GM18868 (cell line): Measurements from ENCODE around the gene SEMA4G.
A peak's percentile ranks its signal among the peaks of the same experiment; 100 is the strongest.

ENCODE experiments used
- ATAC-seq: cut with Tn5 transposase; IDR thresholded peaks from one replicate; pipeline ENCODE4 v1.9.1; 2021; ENCODE audit warnings: mild to moderate bottlenecking, moderate library complexity; ENCODE audit not compliant: unreplicated experiment

SEMA4G gene

DNA sequence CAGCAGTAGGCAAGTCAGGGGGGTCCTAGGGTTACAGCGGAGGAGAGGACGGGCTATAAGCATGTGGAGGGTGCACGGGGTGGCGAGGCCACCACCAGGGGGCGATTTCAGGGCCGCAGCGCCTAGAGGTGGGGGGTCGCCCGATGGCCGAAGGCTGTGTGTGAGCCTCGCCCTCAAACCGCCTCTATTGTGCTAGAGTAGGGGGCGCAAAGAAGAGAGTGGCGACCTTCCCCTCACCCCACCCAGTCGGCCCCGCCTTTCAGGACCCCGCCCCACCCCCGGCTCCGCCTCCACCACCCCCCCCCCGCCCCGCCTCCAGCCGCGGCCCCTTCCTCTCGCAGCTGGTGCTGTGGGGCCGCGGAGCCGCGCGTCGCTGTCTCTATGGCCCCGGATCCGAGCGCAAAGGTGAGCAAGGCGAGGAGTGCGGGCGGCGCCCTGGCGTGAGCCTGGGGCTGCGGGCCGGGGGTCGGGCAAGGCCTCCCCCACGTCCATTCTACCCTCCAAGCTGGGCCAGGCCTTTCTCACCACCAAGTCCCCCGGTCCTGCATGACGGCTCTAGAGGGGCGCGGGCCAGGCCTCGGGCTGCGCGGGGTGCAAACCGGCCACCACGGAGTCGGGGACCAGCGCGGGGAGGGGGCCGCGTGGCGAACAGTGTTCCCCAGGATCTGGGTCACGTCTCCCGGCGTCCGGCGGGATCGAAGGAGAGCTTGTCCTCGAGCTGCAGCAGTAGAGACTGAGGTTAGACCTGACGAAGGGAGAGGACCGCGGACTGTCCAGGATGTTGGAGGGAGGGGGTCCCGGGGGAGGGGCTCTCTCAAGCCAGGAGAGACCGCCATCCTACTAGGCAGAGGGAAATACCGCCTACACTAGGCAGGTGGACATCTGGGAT is at the start of gene SEMA4G:
Gene SEMA4G, plus strand, starts transcription at position 318 of the 889 bp plus-strand sequence. CDS start 3,409 bp downstream, outside the sequence.
- peak; percentile 66 for ATAC-seq

DNA sequence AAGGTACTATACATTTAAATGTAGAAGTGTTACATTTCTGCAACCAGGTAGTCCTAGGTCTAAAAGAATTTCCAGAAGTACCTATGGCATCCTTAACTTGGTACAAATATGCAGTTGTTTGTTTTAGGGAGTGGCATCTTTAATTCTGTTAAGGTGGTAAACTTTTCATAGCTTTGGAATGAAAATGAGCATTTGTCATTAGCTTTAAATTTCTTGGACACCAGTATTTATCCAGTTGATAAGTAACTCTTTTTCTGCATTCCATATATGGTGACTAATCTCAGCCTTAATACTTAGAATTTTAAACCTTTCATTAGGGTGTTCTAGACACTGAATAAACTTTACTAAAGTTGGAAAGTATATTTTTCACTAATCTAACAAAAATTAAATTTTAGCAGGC is 45.7 kb upstream of the SEMA4G start:
- no peak for ATAC-seq

DNA sequence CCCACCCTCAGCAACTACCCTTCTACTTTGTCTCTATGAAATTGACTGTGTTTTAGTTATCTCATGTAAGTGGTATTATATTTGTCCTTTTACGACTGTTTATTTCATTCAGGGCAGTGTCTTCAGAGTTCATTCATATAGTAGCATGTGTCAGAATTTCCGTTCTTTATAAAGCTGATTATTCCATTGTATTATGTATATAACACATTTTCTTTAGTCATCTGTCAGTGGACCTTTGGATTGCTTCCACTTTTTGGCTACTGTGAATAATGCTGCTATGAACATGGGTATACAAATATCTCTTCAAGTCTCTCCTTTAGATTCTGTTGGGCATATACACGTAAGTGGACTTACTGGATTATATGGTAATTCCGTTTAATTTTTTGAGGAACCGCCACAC is 42.0 kb upstream of the SEMA4G start:
- ATAC-seq, result no peak

DNA sequence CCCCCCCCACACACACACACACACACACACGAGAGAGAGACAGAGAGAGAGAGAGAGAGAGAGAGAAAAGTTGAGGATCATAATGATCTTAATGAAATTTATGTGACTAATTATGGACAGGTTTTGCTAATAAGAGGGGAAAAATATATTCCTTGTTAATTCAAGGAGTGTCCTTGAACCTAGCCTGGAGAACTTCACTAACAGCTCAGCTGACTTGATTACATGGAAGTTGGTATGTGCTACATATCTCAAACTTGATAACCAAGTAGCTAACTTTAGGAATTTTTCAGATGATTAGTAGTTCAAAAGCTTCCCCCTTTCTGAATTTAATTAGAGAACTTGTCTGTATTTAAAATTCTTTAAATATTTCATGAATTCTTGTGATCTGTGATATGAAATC is 41.3 kb upstream of the SEMA4G start:
- ATAC-seq, result no peak

DNA sequence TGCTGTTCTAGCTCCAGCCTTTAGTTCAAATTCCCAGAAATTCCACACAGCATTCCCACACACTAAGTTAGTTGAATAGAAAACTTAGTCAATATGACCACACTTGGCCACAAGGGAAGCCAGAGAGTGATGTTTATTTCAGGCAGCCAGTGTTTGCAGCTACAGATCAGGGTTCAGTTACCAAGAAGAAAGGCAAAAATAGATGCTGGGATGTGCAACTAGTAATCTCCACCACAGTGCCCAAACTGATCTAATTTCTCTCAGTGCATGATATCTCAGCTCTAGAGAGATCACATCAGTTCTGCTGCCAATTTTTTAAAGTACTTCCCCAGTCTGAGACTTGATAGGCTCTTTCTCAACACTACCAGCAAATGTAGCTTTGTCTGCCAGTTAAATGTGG is 38.9 kb upstream of the SEMA4G start:
- ATAC-seq, result no peak

DNA sequence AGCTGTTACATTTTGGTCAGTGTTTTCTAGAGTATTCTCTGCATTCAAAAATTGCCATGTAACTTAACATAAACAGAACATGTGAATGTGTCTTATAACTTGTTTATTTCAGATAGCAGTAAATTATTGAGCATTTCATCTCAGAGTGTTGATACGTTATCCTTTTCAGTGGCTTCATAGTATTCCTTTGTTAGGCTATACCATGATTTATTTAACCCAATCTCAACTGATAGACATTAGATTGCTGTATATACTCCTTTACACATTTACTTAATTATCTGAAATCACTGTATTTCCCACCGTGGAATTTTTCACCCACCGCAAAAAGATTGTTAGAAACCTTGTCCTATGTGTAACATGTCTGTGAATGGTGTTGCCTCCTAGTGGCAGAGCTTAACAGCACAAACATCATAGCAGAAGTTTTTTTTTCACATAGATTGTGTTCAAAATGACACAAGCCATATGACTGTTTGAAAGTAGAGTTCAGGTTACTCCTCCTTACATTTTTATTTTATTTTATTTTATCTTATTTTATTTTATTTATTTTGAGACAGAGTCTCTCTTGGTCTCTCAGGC is 35.1 kb upstream of the SEMA4G start:
- ATAC-seq, result no peak

DNA sequence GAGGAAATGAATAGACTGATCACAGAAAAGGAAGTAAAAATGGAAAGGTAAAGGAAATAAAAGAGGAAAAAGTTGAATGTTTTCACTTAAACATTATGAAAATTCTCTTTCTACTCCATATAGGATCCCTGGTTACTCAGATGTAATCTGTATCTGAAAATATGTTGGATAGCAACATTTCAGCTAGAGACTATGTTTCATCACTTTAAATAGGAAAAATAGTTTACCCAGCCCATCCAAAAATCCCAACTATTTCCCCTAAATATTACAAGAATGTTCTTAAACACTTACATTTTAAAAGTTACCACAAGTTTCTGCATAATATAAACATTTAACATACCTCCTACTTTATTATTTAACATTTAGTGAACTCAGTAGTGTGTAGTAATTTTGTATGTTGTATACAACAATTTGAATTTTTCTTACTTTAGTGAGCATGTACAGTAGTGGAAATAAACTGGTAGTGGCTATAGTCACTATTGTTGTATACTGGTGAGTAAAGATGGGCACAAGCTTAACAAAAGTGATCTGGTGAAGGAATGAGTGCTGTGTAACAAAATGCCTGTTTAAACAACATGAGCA is 29.4 kb upstream of the SEMA4G start:
- no peak for ATAC-seq

- ATAC-seq, result no peak
Measured at GRCh38 chr10:100942229-100942628, 27.1 kb upstream of the SEMA4G start.

- ATAC-seq, result no peak
Measured at GRCh38 chr10:100943508-100943907, 25.8 kb upstream of the SEMA4G start.

- no peak for ATAC-seq
Measured at GRCh38 chr10:100945754-100946153, 23.6 kb upstream of the SEMA4G start.

- no peak for ATAC-seq
Measured at GRCh38 chr10:100948916-100949315, 20.4 kb upstream of the SEMA4G start.

DNA sequence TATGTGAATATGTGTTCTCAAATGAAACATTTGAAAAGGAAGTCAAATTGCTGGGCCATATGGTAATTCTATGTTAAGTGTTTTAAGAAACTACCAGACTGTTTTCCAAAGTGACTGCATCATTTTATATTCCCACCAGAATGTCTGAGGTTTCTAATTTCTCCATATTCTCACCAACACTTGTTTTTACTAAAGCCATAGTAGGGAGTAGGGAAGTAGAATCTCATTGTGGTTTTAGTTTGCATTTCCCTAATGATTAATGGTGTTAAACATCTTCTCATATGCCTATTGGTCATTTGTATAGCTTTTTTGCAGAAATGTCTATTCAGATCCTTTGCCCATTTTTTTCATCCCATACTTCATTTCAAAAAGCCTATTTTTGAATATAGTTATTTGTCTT is 9.1 kb upstream of the SEMA4G start:
- no peak for ATAC-seq

- ATAC-seq, result no peak
Measured at GRCh38 chr10:100962351-100963080, 6.8 kb upstream of the SEMA4G start.

GRCh38 chr10:100963826-100964225 is 5.5 kb upstream of the SEMA4G start:
- no peak for ATAC-seq

- no peak for ATAC-seq
Measured at GRCh38 chr10:100965820-100966219, 3.5 kb upstream of the SEMA4G start.

GRCh38 chr10:100966887-100967286 is 2.4 kb upstream of the SEMA4G start:
- no peak for ATAC-seq

DNA sequence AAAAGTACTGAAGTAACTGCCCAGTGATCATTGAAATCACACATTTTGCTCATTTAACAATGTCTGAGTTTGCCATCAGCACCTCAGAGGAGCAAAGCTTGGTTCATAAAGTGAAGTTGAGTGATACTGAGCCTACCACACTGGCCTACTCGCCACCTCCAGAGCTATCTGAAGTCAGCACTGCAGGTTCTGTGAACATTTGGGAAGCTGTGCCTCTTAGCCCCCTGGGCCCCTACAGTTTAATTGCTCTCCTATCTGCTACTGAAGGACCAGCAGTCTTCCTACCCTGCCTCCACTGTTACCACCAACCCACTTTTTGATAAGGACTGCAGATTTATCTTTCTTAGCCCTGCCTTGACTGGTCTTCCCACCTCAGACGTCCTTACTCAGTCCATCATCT is 2.0 kb upstream of the SEMA4G start:
- ATAC-seq, result no peak

- no peak for ATAC-seq
Measured at GRCh38 chr10:100968062-100968736, 1.1 kb upstream of the SEMA4G start.

DNA sequence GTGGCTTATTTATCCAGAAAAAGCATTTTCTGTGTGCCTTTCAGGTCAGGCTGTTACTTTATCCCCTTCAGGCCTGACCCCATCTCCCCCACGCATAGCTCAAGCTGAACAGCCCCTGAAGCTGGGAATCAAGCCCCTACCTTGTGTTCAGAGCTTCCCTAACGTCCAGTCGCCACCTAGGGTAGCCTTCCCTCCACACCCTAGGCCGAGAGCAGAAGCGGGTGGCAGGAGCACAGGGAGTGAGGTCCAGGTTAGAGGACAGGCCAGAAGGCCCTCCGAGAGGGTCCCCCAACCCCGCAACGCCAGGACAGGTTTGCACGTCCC is 479 bp upstream of the SEMA4G start:
- no peak for ATAC-seq

- ATAC-seq, result no peak
Measured at GRCh38 chr10:100970076-100970913, 991 bp downstream of the SEMA4G start.
